ENCODE results near the gene NECTIN1.

Gene NECTIN1

DNA sequence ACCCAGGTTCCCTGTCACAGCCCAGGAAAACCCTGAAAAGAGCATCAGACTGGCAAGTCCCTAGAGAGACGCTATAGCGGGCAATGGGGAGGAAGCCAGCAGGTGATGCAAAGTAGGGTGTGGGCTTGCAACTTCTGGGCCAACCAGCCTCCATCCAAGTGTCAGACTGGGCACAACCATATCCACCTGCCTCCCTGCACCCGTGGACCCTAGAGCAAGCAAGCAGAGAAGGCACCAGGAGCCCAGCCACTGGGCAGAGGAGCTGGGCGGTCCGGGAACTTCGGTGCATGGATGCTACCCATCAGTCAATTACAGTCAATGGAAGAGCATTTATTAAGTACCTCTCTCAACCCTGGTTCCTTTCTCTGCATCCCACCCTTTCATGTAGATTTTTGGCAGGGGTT, 2.8 kb downstream of the NECTIN1 start:
- Histone ChIP-seq H3K4me3 (replicated peaks; ENCODE audit: insufficient read depth, low read length) (no peak overlapping the region; the same call in 1 of the 2 replicates), H3K27me3 (ENCODE audit: insufficient read depth, poor library complexity, severe bottlenecking) (no peaks in the 10 kb centered on the region), H3K27ac (replicated peaks) (no peak overlapping the region)
- TF ChIP-seq POLR2AphosphoS5 (IDR thresholded peaks at IDR 0.05; ENCODE audit: low read depth) (no peak), REST (IDR thresholded peaks at IDR 0.05; ENCODE audit: insufficient replicate concordance, low read depth) (no peak), SPI1 (IDR thresholded peaks at IDR 0.05; ENCODE audit: borderline replicate concordance, low read depth) (no peak), GABPA (IDR thresholded peaks at IDR 0.05; ENCODE audit: low read depth) (no peak)
- TF ChIP-seq, protein P1, sequence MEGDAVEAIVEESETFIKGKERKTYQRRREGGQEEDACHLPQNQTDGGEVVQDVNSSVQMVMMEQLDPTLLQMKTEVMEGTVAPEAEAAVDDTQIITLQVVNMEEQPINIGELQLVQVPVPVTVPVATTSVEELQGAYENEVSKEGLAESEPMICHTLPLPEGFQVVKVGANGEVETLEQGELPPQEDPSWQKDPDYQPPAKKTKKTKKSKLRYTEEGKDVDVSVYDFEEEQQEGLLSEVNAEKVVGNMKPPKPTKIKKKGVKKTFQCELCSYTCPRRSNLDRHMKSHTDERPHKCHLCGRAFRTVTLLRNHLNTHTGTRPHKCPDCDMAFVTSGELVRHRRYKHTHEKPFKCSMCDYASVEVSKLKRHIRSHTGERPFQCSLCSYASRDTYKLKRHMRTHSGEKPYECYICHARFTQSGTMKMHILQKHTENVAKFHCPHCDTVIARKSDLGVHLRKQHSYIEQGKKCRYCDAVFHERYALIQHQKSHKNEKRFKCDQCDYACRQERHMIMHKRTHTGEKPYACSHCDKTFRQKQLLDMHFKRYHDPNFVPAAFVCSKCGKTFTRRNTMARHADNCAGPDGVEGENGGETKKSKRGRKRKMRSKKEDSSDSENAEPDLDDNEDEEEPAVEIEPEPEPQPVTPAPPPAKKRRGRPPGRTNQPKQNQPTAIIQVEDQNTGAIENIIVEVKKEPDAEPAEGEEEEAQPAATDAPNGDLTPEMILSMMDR (IDR thresholded peaks at IDR 0.05; ENCODE audit: insufficient read depth, low read length) = no peak
- no peak for DNase-seq (ENCODE audit: low read depth in 1 of 2, low spot score in 1 of 2)

- H3K27me3 ChIP-seq (ENCODE audit: insufficient read depth, poor library complexity, severe bottlenecking) = no peaks in the 10 kb centered on the region
- no peak for TF ChIP-seq GABPA (IDR thresholded peaks at IDR 0.05; ENCODE audit: low read depth)
- TF ChIP-seq, protein P1 (IDR thresholded peaks at IDR 0.05; ENCODE audit: insufficient read depth, low read length) = no peak
- TF ChIP-seq POLR2AphosphoS5 (IDR thresholded peaks at IDR 0.05; ENCODE audit: low read depth) = no peak
- TF ChIP-seq REST (IDR thresholded peaks at IDR 0.05; ENCODE audit: insufficient replicate concordance, low read depth) = no peak
- DNase-seq (ENCODE audit: low read depth in 1 of 2, low spot score in 1 of 2) = no peak
Measured at GRCh38 chr11:119724956-119725355, 4.0 kb downstream of the NECTIN1 start.

DNA sequence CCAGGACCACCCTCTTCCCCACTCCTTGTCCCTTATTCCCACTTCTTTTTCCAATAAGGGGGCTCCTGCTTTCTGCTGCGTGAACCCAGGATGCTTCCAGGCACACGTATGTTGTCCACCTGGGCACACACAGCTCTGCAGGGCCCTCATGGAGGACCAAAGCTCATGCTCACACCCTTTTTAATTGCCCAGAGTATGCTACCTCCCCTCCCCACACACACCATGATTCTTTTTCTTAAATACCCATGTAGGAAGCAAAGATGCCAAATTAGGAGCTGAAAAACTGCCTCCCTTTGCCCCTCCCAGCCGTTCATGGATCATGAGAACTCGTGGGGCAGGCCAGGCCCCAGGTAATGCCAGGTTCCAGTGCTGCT, 5.1 kb downstream of the NECTIN1 start:
- TF ChIP-seq REST (IDR thresholded peaks at IDR 0.05; ENCODE audit: insufficient replicate concordance, low read depth) = no peak
- no peak for TF ChIP-seq SPI1 (IDR thresholded peaks at IDR 0.05; ENCODE audit: borderline replicate concordance, low read depth)
- no peak for TF ChIP-seq POLR2AphosphoS5 (IDR thresholded peaks at IDR 0.05; ENCODE audit: low read depth)
- no peak for TF ChIP-seq GABPA (IDR thresholded peaks at IDR 0.05; ENCODE audit: low read depth)
- TF ChIP-seq, protein P1 (IDR thresholded peaks at IDR 0.05; ENCODE audit: insufficient read depth, low read length) = no peak
- Histone ChIP-seq H3K27me3 (ENCODE audit: insufficient read depth, poor library complexity, severe bottlenecking) (no peaks in the 10 kb centered on the region), H3K4me3 (replicated peaks; ENCODE audit: insufficient read depth, low read length) (no peak overlapping the region), H3K27ac (replicated peaks) (no peak overlapping the region)
- no peak for DNase-seq (ENCODE audit: low read depth in 1 of 2, low spot score in 1 of 2)

More at GRCh38 chr11:119724956-119725355, 4.0 kb downstream of the NECTIN1 start:
- Histone ChIP-seq H3K4me3 (replicated peaks; ENCODE audit: insufficient read depth, low read length) (no peak overlapping the region), H3K27ac (replicated peaks) (no peak overlapping the region)
